Measurements from ENCODE around the gene TPRN. TPM values are rescaled to one million over a fixed set of nuclear protein-coding genes. Genes with fewer than 3 reads are reported as not detected.

The TPRN gene, protein sequence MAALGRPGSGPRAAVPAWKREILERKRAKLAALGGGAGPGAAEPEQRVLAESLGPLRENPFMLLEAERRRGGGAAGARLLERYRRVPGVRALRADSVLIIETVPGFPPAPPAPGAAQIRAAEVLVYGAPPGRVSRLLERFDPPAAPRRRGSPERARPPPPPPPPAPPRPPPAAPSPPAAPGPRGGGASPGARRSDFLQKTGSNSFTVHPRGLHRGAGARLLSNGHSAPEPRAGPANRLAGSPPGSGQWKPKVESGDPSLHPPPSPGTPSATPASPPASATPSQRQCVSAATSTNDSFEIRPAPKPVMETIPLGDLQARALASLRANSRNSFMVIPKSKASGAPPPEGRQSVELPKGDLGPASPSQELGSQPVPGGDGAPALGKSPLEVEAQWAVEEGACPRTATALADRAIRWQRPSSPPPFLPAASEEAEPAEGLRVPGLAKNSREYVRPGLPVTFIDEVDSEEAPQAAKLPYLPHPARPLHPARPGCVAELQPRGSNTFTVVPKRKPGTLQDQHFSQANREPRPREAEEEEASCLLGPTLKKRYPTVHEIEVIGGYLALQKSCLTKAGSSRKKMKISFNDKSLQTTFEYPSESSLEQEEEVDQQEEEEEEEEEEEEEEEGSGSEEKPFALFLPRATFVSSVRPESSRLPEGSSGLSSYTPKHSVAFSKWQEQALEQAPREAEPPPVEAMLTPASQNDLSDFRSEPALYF
- total RNA-seq (2022; extraction: Qiagen RNA extraction; ENCODE audit: low read depth), result 6.0 to 10.7 TPM (median 9.6 TPM) in 5 replicates

DNA sequence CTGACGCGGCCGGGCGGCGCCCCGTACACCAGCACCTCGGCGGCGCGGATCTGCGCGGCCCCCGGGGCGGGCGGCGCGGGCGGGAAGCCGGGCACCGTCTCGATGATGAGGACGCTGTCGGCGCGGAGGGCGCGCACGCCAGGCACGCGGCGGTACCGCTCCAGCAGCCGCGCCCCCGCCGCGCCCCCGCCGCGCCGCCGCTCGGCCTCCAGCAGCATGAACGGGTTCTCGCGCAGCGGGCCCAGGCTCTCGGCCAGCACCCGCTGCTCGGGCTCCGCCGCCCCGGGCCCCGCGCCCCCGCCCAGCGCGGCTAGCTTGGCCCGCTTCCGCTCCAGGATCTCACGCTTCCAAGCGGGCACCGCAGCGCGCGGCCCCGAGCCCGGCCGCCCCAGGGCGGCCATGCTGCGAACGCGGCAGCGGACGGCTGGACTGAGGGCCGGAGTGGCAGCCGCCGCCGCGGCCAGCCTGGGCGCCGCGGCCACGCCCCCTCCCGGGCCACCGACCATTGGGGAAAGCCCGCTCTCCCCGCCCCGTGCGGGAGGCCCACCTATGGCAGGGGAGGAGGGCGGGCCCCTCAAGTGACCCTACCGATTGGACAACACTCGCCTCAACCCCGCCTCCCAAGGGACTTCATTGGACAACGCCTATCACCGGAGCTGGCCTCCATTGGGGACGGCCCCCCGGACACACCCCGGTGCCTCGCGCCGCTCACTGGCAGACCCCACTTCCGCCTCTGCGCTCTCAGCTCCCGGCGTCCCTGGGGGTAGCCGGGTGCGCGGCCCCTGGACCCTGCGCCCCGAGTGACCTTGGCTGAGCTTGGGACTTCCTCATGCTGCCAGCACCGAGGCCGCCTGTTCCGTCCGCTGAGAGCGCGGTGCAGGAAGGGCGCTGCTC is at the start of gene TPRN:
TPRN (minus strand) TSS at position 431 of the 894 bp plus-strand sequence; CDS start at position 401, 30 bp downstream.

DNA sequence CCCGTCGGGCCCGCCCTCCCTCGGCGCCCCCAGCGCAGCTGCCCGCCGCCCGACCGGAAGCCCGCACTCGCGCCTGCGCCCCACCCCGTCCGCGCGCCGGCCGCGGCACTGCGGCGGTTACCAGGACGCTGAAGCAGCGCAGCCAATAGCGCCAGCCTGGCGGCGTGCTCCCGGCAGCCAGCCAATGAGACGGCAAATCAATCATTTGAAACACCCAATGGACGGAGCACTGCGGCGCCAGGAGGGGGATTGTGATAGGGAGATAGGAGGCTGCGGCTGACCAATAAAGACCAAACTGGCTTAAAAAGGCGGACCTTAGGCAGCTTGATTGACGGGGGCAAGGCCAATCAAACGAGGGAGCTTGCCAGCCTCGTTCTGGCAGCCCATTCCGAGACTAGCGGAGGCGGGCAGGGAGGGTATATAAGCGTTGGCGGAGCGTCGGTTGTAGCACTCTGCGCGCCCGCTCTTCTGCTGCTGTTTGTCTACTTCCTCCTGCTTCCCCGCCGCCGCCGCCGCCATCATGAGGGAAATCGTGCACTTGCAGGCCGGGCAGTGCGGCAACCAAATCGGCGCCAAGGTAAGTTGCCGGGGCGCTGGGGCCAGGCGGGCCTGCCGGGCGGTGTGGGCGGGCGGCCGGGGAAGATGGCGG is 40.4 kb upstream of the TPRN start, which contains the start of gene TUBB4B:
TUBB4B (plus strand) TSS at position 447 of the 649 bp plus-strand sequence; CDS start at position 521, 74 bp downstream.

DNA sequence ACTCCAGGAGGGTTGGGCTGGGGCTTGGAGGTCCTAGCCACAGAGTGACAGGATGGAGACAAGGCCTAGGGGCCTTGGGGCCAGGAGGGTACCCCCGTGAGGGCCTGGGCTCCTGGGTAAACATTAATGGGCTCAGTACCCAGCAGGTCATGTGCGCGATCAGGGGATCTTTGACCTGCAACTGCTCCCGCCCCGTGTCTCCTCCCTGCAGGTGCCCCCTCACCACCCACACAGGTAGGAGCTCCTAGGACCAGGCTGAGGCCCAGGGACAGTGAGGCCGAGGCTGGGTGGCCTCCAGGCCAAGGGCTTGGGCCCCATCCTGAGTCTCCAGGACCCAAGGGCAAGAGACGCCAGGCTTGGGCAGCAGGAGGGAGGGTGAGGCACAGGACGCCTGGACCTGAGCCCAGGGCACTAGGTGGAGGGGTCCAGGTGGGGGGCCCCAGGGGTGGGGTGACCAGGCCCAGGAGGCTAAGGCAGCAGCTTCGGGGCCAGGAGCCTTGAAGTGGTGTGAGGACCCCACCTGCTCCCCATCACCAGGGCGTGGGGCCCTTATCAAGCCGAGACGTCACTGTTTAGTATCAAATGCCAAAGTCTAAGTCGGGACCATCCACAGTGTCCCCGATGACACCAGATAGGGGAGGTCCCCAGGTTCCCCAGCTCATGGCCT is 30.3 kb upstream of the TPRN start, which contains the start of gene SLC34A3:
SLC34A3 (plus strand) TSS at position 197 of the 667 bp plus-strand sequence. CDS start 802 bp downstream, outside the sequence.

DNA sequence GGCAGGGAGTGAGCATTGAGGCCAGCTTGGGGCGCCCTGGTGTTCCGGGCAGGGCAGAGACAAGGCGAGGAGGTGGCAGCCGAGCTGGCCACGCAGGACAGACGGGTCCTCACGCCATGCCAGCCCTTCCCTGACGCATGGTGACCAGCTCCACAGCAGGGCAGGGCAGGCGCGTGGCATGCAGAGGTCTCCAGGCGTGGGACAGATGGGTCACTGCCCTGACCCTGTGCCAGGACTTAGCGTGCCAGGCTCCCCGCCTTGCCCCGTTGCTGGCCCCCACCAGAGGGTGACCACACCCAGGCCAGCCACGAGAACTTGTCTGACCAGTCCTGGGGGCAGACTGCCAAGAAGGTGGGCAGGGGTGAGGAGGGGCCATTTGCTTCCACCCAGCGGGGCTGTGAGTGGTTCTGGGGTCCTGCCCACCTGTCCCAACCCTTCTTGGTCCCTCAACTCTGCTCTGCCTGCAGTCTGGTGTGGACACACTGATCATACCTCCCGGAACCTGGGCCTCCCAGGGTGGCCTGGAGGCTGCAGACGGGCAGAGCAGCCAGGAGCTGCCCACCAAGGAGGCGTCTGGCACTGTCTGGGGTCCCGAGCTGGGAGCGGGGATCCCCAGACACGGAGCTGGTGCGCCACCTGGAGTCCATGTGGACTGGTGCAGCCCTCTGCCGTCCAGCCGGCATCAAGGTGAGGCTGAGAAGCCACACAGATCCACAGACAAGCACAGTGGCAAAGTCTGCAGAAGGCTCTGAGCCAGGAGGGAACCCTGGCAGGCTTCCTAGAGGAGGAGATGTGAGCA is 26.7 kb upstream of the TPRN start, which contains the start of gene RNF224:
RNF224 (plus strand) TSS at position 449 of the 799 bp plus-strand sequence. CDS start 834 bp downstream, outside the sequence.

DNA sequence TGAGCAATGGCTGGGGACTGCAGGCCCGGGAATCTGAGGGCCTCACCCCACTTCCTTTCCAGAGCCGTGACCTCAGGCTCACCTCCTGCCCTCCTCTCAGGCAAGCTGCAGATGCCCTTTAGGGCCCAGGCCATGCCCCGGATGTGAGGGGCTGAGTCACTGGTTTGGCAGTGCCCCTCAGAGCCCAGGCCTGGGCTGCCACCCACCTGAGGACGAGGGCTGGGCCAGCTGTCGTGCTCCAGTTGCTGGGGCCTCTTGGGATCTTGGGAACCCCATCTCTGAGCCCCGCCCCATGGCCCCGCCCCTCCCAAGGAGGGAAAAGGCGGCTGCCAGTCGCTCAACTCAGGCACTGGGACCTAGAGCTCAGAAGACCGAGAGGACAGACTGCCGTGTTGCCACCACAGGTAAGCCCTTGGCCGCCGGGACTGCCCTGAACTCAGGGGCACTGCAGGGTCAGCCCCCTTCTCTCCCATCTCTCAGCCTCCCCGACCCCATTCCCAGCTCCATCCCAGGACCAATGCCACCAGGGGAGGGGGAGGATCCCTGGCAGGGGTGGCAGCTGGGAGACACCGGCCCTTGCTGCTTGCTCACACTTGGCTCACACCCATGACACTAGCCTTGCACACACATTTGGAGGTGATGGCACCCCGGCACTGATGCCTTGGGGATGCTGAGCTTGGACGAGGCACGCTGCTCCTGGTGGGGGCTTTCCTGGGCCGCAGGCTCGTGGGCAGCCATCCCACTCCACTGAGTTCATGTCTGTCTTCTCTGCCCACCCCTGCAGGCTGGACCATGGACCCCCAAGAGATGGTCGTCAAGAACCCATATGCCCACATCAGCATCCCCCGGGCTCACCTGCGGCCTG is 24.5 kb upstream of the TPRN start, which contains the start of gene CYSRT1:
CYSRT1 (plus strand) TSS at position 345 of the 865 bp plus-strand sequence; CDS start at position 793, 448 bp downstream.

DNA sequence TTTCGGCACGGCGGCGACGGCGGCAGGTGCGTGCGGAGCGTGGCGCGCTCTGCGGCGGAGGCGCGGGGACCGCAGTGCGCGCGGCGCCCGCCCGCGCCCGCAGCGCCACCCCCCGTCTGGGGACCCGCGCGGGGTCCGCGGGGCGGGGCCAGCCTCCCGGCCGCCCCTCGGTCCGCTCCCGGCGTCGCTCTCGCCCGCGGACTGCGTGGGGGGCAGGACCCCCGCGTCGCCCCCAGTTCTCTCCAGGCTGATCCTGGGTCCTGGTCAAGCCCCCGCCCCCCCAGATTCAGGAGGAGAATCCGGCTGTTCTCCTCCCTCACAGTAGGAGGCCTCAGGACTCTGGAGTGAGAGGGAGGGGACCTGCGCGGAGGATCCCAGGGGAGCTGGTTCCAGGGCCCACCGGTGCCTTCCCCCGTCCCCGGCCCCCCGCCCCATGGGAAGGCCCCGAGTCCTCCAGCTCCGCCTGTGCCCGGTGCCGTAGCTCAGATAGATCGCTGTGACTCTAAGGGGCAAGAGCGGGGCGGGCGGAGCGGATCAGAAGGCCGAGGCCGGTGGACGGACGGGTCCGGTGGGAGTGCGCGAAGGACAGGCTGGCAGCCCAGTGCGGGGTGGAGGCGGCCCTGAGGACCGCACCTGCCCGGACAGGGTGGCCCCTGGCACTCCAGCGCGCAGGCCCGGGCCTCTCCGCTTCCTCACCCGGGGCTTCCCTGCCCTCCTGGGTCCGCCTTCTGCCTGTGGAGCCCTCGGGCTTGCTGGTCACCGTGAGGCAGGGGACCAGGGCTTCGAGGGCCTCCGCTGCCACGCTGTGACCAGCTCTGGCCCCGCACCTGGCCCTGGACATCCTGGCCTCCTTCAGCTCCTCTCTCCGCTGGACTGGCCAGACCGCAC is 21.9 kb upstream of the TPRN start, which contains the start of gene RNF208:
RNF208 (minus strand) TSS at position 51 of the 888 bp plus-strand sequence. CDS start 1,028 bp downstream, outside the sequence.

DNA sequence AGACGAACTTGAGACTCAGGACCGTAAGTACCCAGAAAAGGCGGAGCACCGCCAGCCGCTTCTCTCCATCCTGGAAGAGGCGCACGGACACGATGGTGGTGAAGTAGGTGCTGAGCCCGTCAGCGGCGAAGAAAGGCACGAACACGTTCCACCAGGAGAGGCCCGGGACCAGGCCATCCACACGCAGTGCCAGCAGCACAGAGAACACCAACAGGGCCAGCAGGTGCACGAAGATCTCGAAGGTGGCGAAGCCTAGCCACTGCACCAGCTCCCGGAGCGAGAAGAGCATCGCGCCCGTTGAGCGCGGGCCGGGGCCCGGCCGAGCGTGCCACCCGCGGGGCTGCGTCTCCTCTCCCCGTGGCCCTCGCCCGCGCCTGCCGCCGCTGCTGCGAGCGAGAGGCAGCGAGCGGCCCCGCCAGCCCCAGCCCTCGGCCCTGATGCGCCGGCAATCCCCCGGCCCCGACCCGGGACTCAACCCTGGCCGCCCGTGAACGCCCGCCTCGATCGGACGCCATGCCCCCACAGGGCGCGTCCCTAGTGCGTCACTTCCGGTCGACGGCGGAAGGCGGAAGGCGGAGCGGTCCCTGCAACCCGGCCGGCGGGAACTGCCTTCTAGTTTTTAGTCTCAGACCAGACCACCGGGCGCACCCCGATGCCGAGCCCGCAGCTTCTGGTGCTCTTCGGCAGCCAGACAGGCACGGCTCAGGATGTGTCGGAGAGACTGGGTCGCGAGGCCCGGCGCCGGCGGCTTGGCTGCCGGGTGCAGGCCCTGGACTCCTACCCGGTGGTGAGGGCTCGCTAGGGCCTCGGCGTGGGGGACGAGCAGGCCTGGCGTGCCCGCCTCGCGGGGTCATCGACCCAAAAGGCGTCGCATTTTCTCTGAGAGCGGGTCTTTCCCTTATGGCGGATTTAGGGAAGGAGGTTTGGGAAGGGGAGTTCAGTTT is 4.9 kb upstream of the TPRN start, which contains the start of the genes NDOR1 and TMEM203:
NDOR1 (plus strand) TSS at position 575 of the 944 bp plus-strand sequence; CDS start at position 653, 78 bp downstream.
TMEM203 (minus strand) TSS at position 523 of the 944 bp plus-strand sequence; CDS start at position 289, 234 bp downstream.

DNA sequence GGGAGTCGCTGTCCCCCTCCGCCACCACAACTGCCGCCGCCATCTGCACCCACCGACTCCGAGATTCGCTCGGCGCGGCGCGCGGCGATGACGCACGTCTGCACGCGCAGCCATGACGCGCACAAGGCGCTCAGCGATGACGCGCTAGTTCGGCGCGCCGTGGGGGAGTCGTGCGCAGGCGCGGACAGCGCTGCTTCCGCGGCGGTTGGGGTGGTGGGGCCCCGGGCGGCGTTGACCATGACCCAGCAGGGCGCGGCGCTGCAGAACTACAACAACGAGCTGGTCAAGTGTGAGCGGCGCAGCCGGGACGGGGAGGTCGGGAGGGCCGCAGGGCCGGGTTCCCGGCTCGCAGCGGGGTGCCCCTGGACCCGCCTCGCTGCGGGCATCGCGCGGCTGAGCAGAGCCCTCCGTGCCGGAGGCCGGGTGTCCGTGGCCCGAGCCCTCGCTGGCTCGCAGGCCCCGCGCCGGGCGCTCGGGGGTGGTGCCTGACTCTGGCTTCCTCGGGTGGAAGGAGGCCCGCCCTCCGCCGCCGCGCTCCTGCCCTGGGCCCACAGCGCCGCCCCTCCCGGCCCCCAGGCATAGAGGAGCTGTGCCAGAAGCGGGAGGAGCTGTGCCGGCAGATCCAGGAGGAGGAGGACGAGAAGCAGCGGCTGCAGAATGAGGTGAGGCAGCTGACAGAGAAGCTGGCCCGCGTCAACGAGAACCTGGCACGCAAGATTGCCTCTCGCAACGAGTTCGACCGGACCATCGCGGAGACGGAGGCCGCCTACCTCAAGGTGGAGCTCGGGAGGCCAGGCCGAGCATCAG is 11.8 kb downstream of the TPRN start, which contains the start of the genes ANAPC2 and SSNA1:
ANAPC2 (minus strand) TSS at position 71 of the 807 bp plus-strand sequence; CDS start at position 43, 28 bp downstream.
SSNA1 (plus strand) TSS at position 187 of the 807 bp plus-strand sequence; CDS start at position 238, 51 bp downstream.

DNA sequence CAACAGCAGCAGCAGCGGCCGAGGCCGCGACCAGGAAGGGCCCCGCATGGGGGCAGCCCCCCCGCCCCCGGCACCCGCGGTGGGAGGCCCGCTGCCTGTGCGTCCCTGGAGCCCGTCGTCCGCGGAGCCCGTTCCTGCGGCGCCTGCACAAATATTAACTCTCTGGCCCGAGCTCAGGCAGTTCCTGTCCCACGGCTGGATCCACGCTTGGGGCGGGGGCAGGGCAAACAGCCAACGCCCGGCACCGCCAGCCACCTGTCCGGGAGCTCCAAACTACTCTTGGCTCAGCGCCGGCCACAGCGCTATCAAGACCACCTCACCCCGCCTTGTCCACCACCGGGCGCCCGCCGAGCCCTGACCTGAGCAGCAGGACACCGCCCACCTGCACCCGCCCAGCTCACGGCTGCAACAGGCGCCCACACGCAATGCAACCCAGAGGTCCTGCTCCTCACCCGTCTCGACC is 30.6 kb downstream of the TPRN start, which contains the start of gene LRRC26:
LRRC26 (minus strand) TSS at position 156 of the 463 bp plus-strand sequence; CDS start at position 48, 108 bp downstream.

Other genes with a start within 250 kb of the TPRN start
- 0.95 to 1.9 TPM (median 1.4 TPM) in 5 replicates for gene LCN12, start 248.5 kb downstream of the TPRN start, total RNA-seq (2022; extraction: Qiagen RNA extraction; ENCODE audit: low read depth)
- gene PTGDS, start 223.2 kb downstream of the TPRN start, total RNA-seq (2022; extraction: Qiagen RNA extraction; ENCODE audit: low read depth), result 0.28 to 0.37 TPM (median 0.33 TPM) in 3 of 5 replicates, not detected in the others
- 0.02 to 0.10 TPM (median 0.05 TPM) in 3 of 5 replicates, not detected in the others for gene LCNL1, start 217.7 kb downstream of the TPRN start, total RNA-seq (2022; extraction: Qiagen RNA extraction; ENCODE audit: low read depth)
- gene PAXX, start 208.3 kb downstream of the TPRN start, total RNA-seq (2022; extraction: Qiagen RNA extraction; ENCODE audit: low read depth), result 44.8 to 86.6 TPM (median 72.0 TPM) in 5 replicates
- 2.2 to 2.7 TPM (median 2.6 TPM) in 5 replicates for gene CLIC3, start 204.2 kb downstream of the TPRN start, total RNA-seq (2022; extraction: Qiagen RNA extraction; ENCODE audit: low read depth)
- gene ABCA2, start 172.5 kb downstream of the TPRN start, total RNA-seq (2022; extraction: Qiagen RNA extraction; ENCODE audit: low read depth), result 19.3 to 29.0 TPM (median 25.8 TPM) in 5 replicates
- gene FUT7, start 168.7 kb downstream of the TPRN start, total RNA-seq (2022; extraction: Qiagen RNA extraction; ENCODE audit: low read depth), result 0.12 TPM in 1 of 5 replicates, not detected in the others
- gene NPDC1, start 154.6 kb downstream of the TPRN start, total RNA-seq (2022; extraction: Qiagen RNA extraction; ENCODE audit: low read depth), result 43.4 to 83.2 TPM (median 74.9 TPM) in 5 replicates
- 0.67 to 0.95 TPM (median 0.82 TPM) in 5 replicates for gene ENTPD2, start 146.7 kb downstream of the TPRN start, total RNA-seq (2022; extraction: Qiagen RNA extraction; ENCODE audit: low read depth)
- 15.1 to 29.3 TPM (median 23.8 TPM) in 5 replicates for gene SAPCD2, start 130.2 kb downstream of the TPRN start, total RNA-seq (2022; extraction: Qiagen RNA extraction; ENCODE audit: low read depth)
- gene UAP1L1, start 123.2 kb downstream of the TPRN start, total RNA-seq (2022; extraction: Qiagen RNA extraction; ENCODE audit: low read depth), result 10.5 to 16.3 TPM (median 11.5 TPM) in 5 replicates
- gene MAN1B1, start 113.8 kb downstream of the TPRN start, total RNA-seq (2022; extraction: Qiagen RNA extraction; ENCODE audit: low read depth), result 44.5 to 52.7 TPM (median 47.9 TPM) in 5 replicates
- gene DPP7, start 86.0 kb downstream of the TPRN start, total RNA-seq (2022; extraction: Qiagen RNA extraction; ENCODE audit: low read depth), result 73.1 to 121 TPM (median 107 TPM) in 5 replicates
- 0.10 to 0.62 TPM (median 0.57 TPM) in 5 replicates for gene GRIN1, start 61.6 kb downstream of the TPRN start, total RNA-seq (2022; extraction: Qiagen RNA extraction; ENCODE audit: low read depth)
- gene LRRC26, start 30.7 kb downstream of the TPRN start, total RNA-seq (2022; extraction: Qiagen RNA extraction; ENCODE audit: low read depth), result 0.26 to 1.5 TPM (median 1.0 TPM) in 5 replicates
- not detected in 5 replicates for gene TMEM210, start 28.7 kb downstream of the TPRN start, total RNA-seq (2022; extraction: Qiagen RNA extraction; ENCODE audit: low read depth)
- gene ANAPC2, start 12.2 kb downstream of the TPRN start, total RNA-seq (2022; extraction: Qiagen RNA extraction; ENCODE audit: low read depth), result 24.3 to 40.2 TPM (median 35.5 TPM) in 5 replicates
- 108 to 146 TPM (median 135 TPM) in 5 replicates for gene SSNA1, start 12.1 kb downstream of the TPRN start, total RNA-seq (2022; extraction: Qiagen RNA extraction; ENCODE audit: low read depth)
- 32.6 to 45.1 TPM (median 44.4 TPM) in 5 replicates for gene TMEM203, start 4.9 kb upstream of the TPRN start, total RNA-seq (2022; extraction: Qiagen RNA extraction; ENCODE audit: low read depth)
- 12.5 to 19.9 TPM (median 19.0 TPM) in 5 replicates for gene NDOR1, start 5.0 kb upstream of the TPRN start, total RNA-seq (2022; extraction: Qiagen RNA extraction; ENCODE audit: low read depth)
- 1.2 to 2.7 TPM (median 1.8 TPM) in 5 replicates for gene RNF208, start 21.5 kb upstream of the TPRN start, total RNA-seq (2022; extraction: Qiagen RNA extraction; ENCODE audit: low read depth)
- 3.2 to 4.2 TPM (median 3.6 TPM) in 5 replicates for gene CYSRT1, start 24.4 kb upstream of the TPRN start, total RNA-seq (2022; extraction: Qiagen RNA extraction; ENCODE audit: low read depth)
- 0.08 to 0.16 TPM (median 0.14 TPM) in 5 replicates for gene RNF224, start 26.8 kb upstream of the TPRN start, total RNA-seq (2022; extraction: Qiagen RNA extraction; ENCODE audit: low read depth)
- 0.07 to 0.14 TPM (median 0.11 TPM) in 4 of 5 replicates, not detected in the other for gene SLC34A3, start 30.2 kb upstream of the TPRN start, total RNA-seq (2022; extraction: Qiagen RNA extraction; ENCODE audit: low read depth)
- gene TUBB4B, start 40.5 kb upstream of the TPRN start, total RNA-seq (2022; extraction: Qiagen RNA extraction; ENCODE audit: low read depth), result 639 to 790 TPM (median 684 TPM) in 5 replicates
- not detected in 5 replicates for gene STPG3, start 50.5 kb upstream of the TPRN start, total RNA-seq (2022; extraction: Qiagen RNA extraction; ENCODE audit: low read depth)
- 44.5 to 62.3 TPM (median 53.7 TPM) in 5 replicates for gene NELFB, start 54.6 kb upstream of the TPRN start, total RNA-seq (2022; extraction: Qiagen RNA extraction; ENCODE audit: low read depth)
- 18.6 to 28.5 TPM (median 28.1 TPM) in 5 replicates for gene TOR4A, start 77.0 kb upstream of the TPRN start, total RNA-seq (2022; extraction: Qiagen RNA extraction; ENCODE audit: low read depth)
- 3.5 to 5.6 TPM (median 5.4 TPM) in 5 replicates for gene NRARP, start 101.5 kb upstream of the TPRN start, total RNA-seq (2022; extraction: Qiagen RNA extraction; ENCODE audit: low read depth)
- gene EXD3, start 222.4 kb upstream of the TPRN start, total RNA-seq (2022; extraction: Qiagen RNA extraction; ENCODE audit: low read depth), result 5.5 to 6.9 TPM (median 6.3 TPM) in 5 replicates
- gene NOXA1, start 222.7 kb upstream of the TPRN start, total RNA-seq (2022; extraction: Qiagen RNA extraction; ENCODE audit: low read depth), result 0.66 to 1.7 TPM (median 1.4 TPM) in 5 replicates
- gene ENTPD8, start 240.6 kb upstream of the TPRN start, total RNA-seq (2022; extraction: Qiagen RNA extraction; ENCODE audit: low read depth), result 0.13 to 0.40 TPM (median 0.24 TPM) in 5 replicates